Raji (cell line): ENCODE results near the gene TMX2.
A peak's percentile ranks its signal among the peaks of the same experiment; 100 is the strongest.

Source experiments
- POLR2A ChIP-seq: IDR thresholded peaks from 2 replicates; pipeline ENCODE4 v1.6.1; 2011; ENCODE audit warnings: low read depth, low read length, control low read depth; ENCODE audit not compliant: insufficient read depth

TMX2 gene

GRCh38 chr11:57703341-57703740 is 9.1 kb upstream of the TMX2 start:
- TF ChIP-seq POLR2A: no peak

- no peak for TF ChIP-seq POLR2A
Measured at GRCh38 chr11:57704932-57705331, 7.5 kb upstream of the TMX2 start.

GRCh38 chr11:57709802-57710367 is 2.5 kb upstream of the TMX2 start:
- no peak for TF ChIP-seq POLR2A

- TF ChIP-seq POLR2A: peak; percentile 43; the same call in 1 of the 2 replicates
Measured at GRCh38 chr11:57711414-57712255, 758 bp upstream of the TMX2 start, which contains the start of gene MED19. Gene MED19, minus strand, starts transcription at chr11:57712215. Its CDS starts 36 bp downstream, at chr11:57712179.

GRCh38 chr11:57713835-57714234 is 1.4 kb downstream of the TMX2 start:
- TF ChIP-seq POLR2A: no peak

- TF ChIP-seq POLR2A: no peak
Measured at GRCh38 chr11:57727185-57727584, 14.8 kb downstream of the TMX2 start.

- TF ChIP-seq POLR2A: no peak
Measured at GRCh38 chr11:57728829-57729228, 16.4 kb downstream of the TMX2 start.

- no peak for TF ChIP-seq POLR2A
Measured at GRCh38 chr11:57729479-57729878, 17.1 kb downstream of the TMX2 start.

GRCh38 chr11:57732661-57733060 is 20.3 kb downstream of the TMX2 start:
- TF ChIP-seq POLR2A: no peak

- no peak for TF ChIP-seq POLR2A
Measured at GRCh38 chr11:57735619-57736298, 23.4 kb downstream of the TMX2 start.

- TF ChIP-seq POLR2A: peak; percentile 72
Measured at GRCh38 chr11:57741132-57742086, 29.0 kb downstream of the TMX2 start, which contains the start of gene SELENOH. Gene SELENOH, plus strand, starts transcription at chr11:57741491. Its CDS starts 105 bp downstream, at chr11:57741596.

GRCh38 chr11:57742087-57742452 is 29.7 kb downstream of the TMX2 start:
- TF ChIP-seq POLR2A: no peak

- TF ChIP-seq POLR2A: no peak
Measured at GRCh38 chr11:57744357-57744756, 32.0 kb downstream of the TMX2 start.

- TF ChIP-seq POLR2A: no peak
Measured at GRCh38 chr11:57745206-57745605, 32.8 kb downstream of the TMX2 start.

GRCh38 chr11:57746920-57747319 is 34.5 kb downstream of the TMX2 start:
- no peak for TF ChIP-seq POLR2A

GRCh38 chr11:57751176-57751575 is 38.8 kb downstream of the TMX2 start:
- TF ChIP-seq POLR2A: no peak
